Upper lobe of right lung (tissue), 1 donor: ENCODE measurements around the gene SMAP2. TPM values are rescaled to one million over a fixed set of nuclear protein-coding genes. Genes with fewer than 3 reads are reported as not detected.
A peak's percentile ranks its signal among the peaks of the same experiment; 100 is the strongest.
"Not testable (repeated sequence)": the region's sequence is repeated elsewhere in the genome, so short reads cannot be mapped to it uniquely, and the experiment has no call there.

ENCODE experiments used
- ATAC-seq: fragments of 200-7000 bp; cut with Tn5 transposase; one replicate; pipeline ENCODE4 v1.9.1; 2020; ENCODE audit warnings: mild to moderate bottlenecking, moderate library complexity
- DNase-seq: peaks from one replicate; pipeline ENCODE4 v3.0.0-alpha.2; 2020
- H3K27ac ChIP-seq: fragments of 200-600 bp; one replicate; pipeline ENCODE4 v1.8.0; 2022
- H3K27me3 ChIP-seq: fragments of 200-600 bp; one replicate; pipeline ENCODE4 v1.8.0; 2022; ENCODE audit warnings: mild to moderate bottlenecking
- H3K36me3 ChIP-seq: fragments of 200-600 bp; one replicate; pipeline ENCODE4 v1.8.0; 2022
- H3K4me1 ChIP-seq: fragments of 200-600 bp; one replicate; pipeline ENCODE4 v1.8.0; 2022
- H3K4me3 ChIP-seq: fragments of 200-600 bp; one replicate; pipeline ENCODE4 v1.8.0; 2022; ENCODE audit warnings: mild to moderate bottlenecking
- H3K9me3 ChIP-seq: fragments of 200-600 bp; one replicate; pipeline ENCODE4 v1.8.0; 2022
- CTCF ChIP-seq: fragments of 200-600 bp; IDR thresholded peaks from one replicate; pipeline ENCODE4 v1.8.0; 2022; ENCODE audit warnings: antibody characterized with exemption
- intact Hi-C: fragments of 100-400 bp; cut with DNase I; formaldehyde crosslinking; loops from one replicate; pipeline ENCODE4 v1.11.0; 2022
- total RNA-seq: library from RNA; stranded (reverse); fragmentation: NEBNext Ultra II Directional; extraction: Animal tissue kit (Norgen Biotek cat#: 25700); gene quantifications from one replicate; pipeline ENCODE4 v1.2.1, GENCODE V29; 2021
- donor health status: DM: no; HTN: yes; CAD: no; lungs with severe emphysema.

SMAP2 gene
- total RNA-seq, 1 donor from 2014 or later = 55.3 TPM

GRCh38 chr1:40339420-40340323 lies 33.9 kb upstream of the SMAP2 start:
- no peak overlapping the region for H3K4me3 ChIP-seq
- peak overlapping the region; percentile 18 for H3K27ac ChIP-seq
- no peak for DNase-seq
- no peaks in the 10 kb centered on the region for H3K9me3 ChIP-seq
- intact Hi-C loops = loop anchor here (5.0 kb wide), 1 partner anchor 187 kb away; no protein-coding TSS in a partner anchor
- peak; percentile 57 for ATAC-seq
- no peaks in the 10 kb centered on the region for H3K36me3 ChIP-seq
- no peak for TF ChIP-seq CTCF
- H3K27me3 ChIP-seq = no peaks in the 10 kb centered on the region
- no peaks in the 10 kb centered on the region for H3K4me1 ChIP-seq

GRCh38 chr1:40341491-40342380 lies 31.8 kb upstream of the SMAP2 start:
- intact Hi-C loops = loop anchor here (5.0 kb wide), 1 partner anchor 189 kb away; no protein-coding TSS in a partner anchor
- Histone ChIP-seq H3K9me3 (no peaks in the 10 kb centered on the region), H3K27me3 (no peaks in the 10 kb centered on the region), H3K27ac (no peak overlapping the region), H3K4me3 (no peak overlapping the region), H3K4me1 (no peaks in the 10 kb centered on the region), H3K36me3 (no peaks in the 10 kb centered on the region)
- DNase-seq (no peak), ATAC-seq (no peak)
- no peak for TF ChIP-seq CTCF

- H3K36me3 ChIP-seq, H3K4me3 ChIP-seq, DNase-seq, H3K27ac ChIP-seq, H3K27me3 ChIP-seq, ATAC-seq, H3K4me1 ChIP-seq, H3K9me3 ChIP-seq: not testable (repeated sequence)
- intact Hi-C loops = loop anchor here (5.0 kb wide), 1 partner anchor 190 kb away; no protein-coding TSS in a partner anchor
Measured at GRCh38 chr1:40342381-40342717, 31.2 kb upstream of the SMAP2 start.

GRCh38 chr1:40344597-40344996 lies 28.9 kb upstream of the SMAP2 start:
- peak; percentile 93 for ATAC-seq
- Histone ChIP-seq H3K9me3 (no peaks in the 10 kb centered on the region), H3K27ac (no peak overlapping the region), H3K4me3 (no peak overlapping the region), H3K36me3 (no peaks in the 10 kb centered on the region), H3K4me1 (no peaks in the 10 kb centered on the region), H3K27me3 (no peaks in the 10 kb centered on the region)
- TF ChIP-seq CTCF = no peak
- intact Hi-C loops = loop anchor here (5.0 kb wide), 1 partner anchor 192 kb away; no protein-coding TSS in a partner anchor
- DNase-seq = peak; percentile 77

GRCh38 chr1:40350391-40350790 lies 23.1 kb upstream of the SMAP2 start:
- intact Hi-C loops = no loop called here

More at GRCh38 chr1:40350391-40350790, 23.1 kb upstream of the SMAP2 start:
- no peak overlapping the region for H3K4me3 ChIP-seq
- no peak for TF ChIP-seq CTCF
- ATAC-seq = no peak
- no peak for DNase-seq
- H3K27me3 ChIP-seq = no peaks in the 10 kb centered on the region
- no peaks in the 10 kb centered on the region for H3K36me3 ChIP-seq
- H3K27ac ChIP-seq = no peak overlapping the region
- H3K4me1 ChIP-seq = no peaks in the 10 kb centered on the region
- no peaks in the 10 kb centered on the region for H3K9me3 ChIP-seq
